A549 (cell line): ENCODE data around the gene ATP5F1D. TPM values are rescaled to one million over a fixed set of nuclear protein-coding genes. Genes with fewer than 3 reads are reported as not detected.
"Not testable (repeated sequence)": the region's sequence is repeated elsewhere in the genome, so short reads cannot be mapped to it uniquely, and the experiment has no call there.

ENCODE experiments used
- ATAC-seq, 2 experiments: fragments of 200-7000 bp in 1 of 2; fragments of >200 bp in 1 of 2; cut with Nextera tagmentation in 1 of 2; cut with Tn5 transposase in 1 of 2; 3 replicates each; pipeline versions ENCODE4 v1.8.0 to v1.9.1; 2018 to 2020; ENCODE audit warnings: mild to moderate bottlenecking in 1 of 2, moderate library complexity in 1 of 2
- CTCF ChIA-PET: fragments of 300-600 bp; sonication (Branson Sonifier 250); formaldehyde crosslinking; extraction: SDS; loops from one replicate; lab custom pipeline; 2021; ENCODE audit warnings: antibody characterized with exemption, inconsistent platforms; lab: Yijun Ruan, JAX
- POLR2A ChIA-PET: fragments of 350-600 bp; formaldehyde crosslinking; extraction: SDS; loops from one replicate; lab custom pipeline; 2021; ENCODE audit warnings: antibody characterized with exemption, inconsistent platforms; lab: Yijun Ruan, JAX
- DNase-seq, 2 experiments: peaks; one replicate each; pipeline versions ENCODE4 v3.0.0 to v3.0.0-alpha.2; 2011 to 2016; ENCODE audit warnings: low read depth in 1 of 2, low spot score in 1 of 2
- FAIRE-seq: peaks from 2 replicates; lab custom pipeline; 2011; peaks lifted over from hg19 to GRCh38; lab: Jason Lieb, UNC
- H3K27ac ChIP-seq, 2 experiments: fragments of >200 bp; sonication (Bioruptor Twin); formaldehyde crosslinking; 3 replicates each; pipeline ENCODE4 v1.5.1; 2016 to 2017
- H3K4me1 ChIP-seq: fragments of >200 bp; sonication (Bioruptor Twin); formaldehyde crosslinking; 3 replicates; pipeline ENCODE4 v1.6.1; 2016
- H3K4me2 ChIP-seq: fragments of >200 bp; sonication (Bioruptor Twin); formaldehyde crosslinking; 3 replicates; pipeline ENCODE4 v1.6.1; 2016
- H3K4me3 ChIP-seq: fragments of >200 bp; sonication (Bioruptor Twin); formaldehyde crosslinking; 3 replicates; pipeline ENCODE4 v1.5.1; 2016
- H3K9me3 ChIP-seq: fragments of >200 bp; sonication (Bioruptor Twin); formaldehyde crosslinking; 3 replicates; pipeline ENCODE4 v1.6.1; 2016
- BCL3 ChIP-seq: fragments of >200 bp; sonication (Bioruptor Twin); formaldehyde crosslinking; IDR thresholded peaks from 3 replicates; pipeline ENCODE4 v1.6.1; 2016
- CEBPB ChIP-seq, 2 experiments: fragments of >200 bp in 1 of 2; sonication (Bioruptor Twin) in 1 of 2; formaldehyde crosslinking in 1 of 2; IDR thresholded peaks; 2 replicates each; pipeline ENCODE4 v1.6.1; 2012 to 2016
- E2F6 ChIP-seq: IDR thresholded peaks from 2 replicates; pipeline ENCODE4 v1.6.1; 2012; ENCODE audit warnings: low read depth, borderline replicate concordance
- FOSB ChIP-seq: fragments of 250-450 bp; sonication (Bioruptor Pico); IDR thresholded peaks from 2 replicates; pipeline ENCODE4 v1.5.0; 2020; ENCODE audit warnings: mild to moderate bottlenecking, moderate library complexity
- NFE2L2 ChIP-seq: fragments of 150-350 bp; conservative IDR thresholded peaks from 2 replicates; pipeline ENCODE4 v1.6.1; 2014; ENCODE audit warnings: low read length
- PBX3 ChIP-seq: IDR thresholded peaks from 2 replicates; pipeline ENCODE4 v1.6.1; 2012
- POLR2A ChIP-seq: IDR thresholded peaks from 2 replicates; pipeline ENCODE4 v1.6.1; 2012; ENCODE audit warnings: mild to moderate bottlenecking, low read length
- RARB ChIP-seq: fragments of 250-450 bp; sonication (Bioruptor Pico); IDR thresholded peaks from 2 replicates; pipeline ENCODE4 v1.8.0; 2021; ENCODE audit warnings: mild to moderate bottlenecking, moderate library complexity
- RNF2 ChIP-seq: fragments of 200-600 bp; sonication (generic); IDR thresholded peaks from 2 replicates; pipeline ENCODE4 v1.6.1; 2016; ENCODE audit warnings: low read depth, mild to moderate bottlenecking, antibody characterized with exemption, moderate library complexity, borderline replicate concordance
- TFCP2L1 ChIP-seq: fragments of 250-450 bp; sonication (Bioruptor Pico); IDR thresholded peaks from 2 replicates; pipeline ENCODE4 v1.5.0; 2021; ENCODE audit warnings: mild to moderate bottlenecking
- ZC3H11A ChIP-seq: fragments of 450-650 bp; IDR thresholded peaks from 2 replicates; pipeline ENCODE4 v1.6.1; 2014; ENCODE audit warnings: antibody characterized with exemption, mild to moderate bottlenecking
- WGBS: methylation state at CpG from one replicate; pipeline ENCODE4 v1.1.6; 2017; ENCODE audit errors: missing lambda C conversion rate; 5-methylcytosine and 5-hydroxymethylcytosine counted together
- polyA plus RNA-seq, 4 experiments: library from polyadenylated mRNA; depleted of rRNA in 3 of 4; stranded (reverse); fragments of >200 nt; fragmentation: RNase III in 1 of 4; extraction: RNeasy Plus Mini Kit Qiagen cat#74134 plus additional on column Dnase treatment in 1 of 4; gene quantifications; 2 replicates in 3 of 4; 3 replicates in 1 of 4; pipeline ENCODE4 v1.2.3, GENCODE V29; 2011 to 2017

The ATP5F1D gene
- polyA plus RNA-seq, 2 of the 4 experiments (the other 2 are of a cell fraction) = 28.7 to 96.9 TPM

- TF ChIP-seq POLR2A (peak; percentile 20), BCL3 (peak; percentile 32; the same call in 1 of the 3 replicates), CEBPB (IDR thresholded peaks at IDR 0.05) (no peak), E2F6 (peak; percentile 77)
Measured at GRCh38 chr19:1205114-1206099, 36.1 kb upstream of the ATP5F1D start, which contains the start of gene STK11 (continued).

GRCh38 chr19:1206150-1206863 lies 35.2 kb upstream of the ATP5F1D start:
- DNase-seq (no peak), FAIRE-seq (no peak), ATAC-seq (no peak)
- peaks cover 24% of the 10 kb centered on the region for H3K4me1 ChIP-seq
- no peaks in the 10 kb centered on the region for H3K9me3 ChIP-seq
- 8% methylated on average over 16 of the region's 78 CpGs for WGBS
- ChIA-PET CTCF (interaction anchor here (0.9 to 1.2 kb wide), 2 partner anchors 28 to 38 kb away, joined by 3 to 4 read pairs; no protein-coding TSS in a partner anchor), POLR2A (no interaction called here)
- H3K4me3 ChIP-seq = peak overlapping the region; percentile 97
- H3K4me2 ChIP-seq = peak overlapping the region; percentile 84
- H3K27ac ChIP-seq = peak overlapping the region; percentile 95 to 100
- no peak for TF ChIP-seq FOSB (CRISPR knock-in tag)
- TF ChIP-seq RNF2 = peak; percentile 36; the same call in 1 of the 2 replicates

GRCh38 chr19:1206864-1207450 lies 34.6 kb upstream of the ATP5F1D start:
- peaks cover 24% of the 10 kb centered on the region for H3K4me1 ChIP-seq
- WGBS = 7% methylated on average over 20 of the region's 38 CpGs
- peak overlapping the region; percentile 95 to 100 for H3K27ac ChIP-seq
- ATAC-seq (peak in 1 of 2 experiments; percentile 24; a peak in 3 of 6 replicates), DNase-seq (peak in 1 of 2 experiments; percentile 46), FAIRE-seq (no peak)
- H3K4me3 ChIP-seq = peak overlapping the region; percentile 97
- no peaks in the 10 kb centered on the region for H3K9me3 ChIP-seq
- ChIA-PET POLR2A (no interaction called here), CTCF (interaction anchor here (0.9 to 1.2 kb wide), 2 partner anchors 29 to 37 kb away, joined by 3 to 4 read pairs; no protein-coding TSS in a partner anchor)
- TF ChIP-seq ZC3H11A (no peak), RARB (CRISPR knock-in tag) (no peak), NFE2L2 (no peak), PBX3 (no peak), TFCP2L1 (no peak)
- peak overlapping the region; percentile 84 for H3K4me2 ChIP-seq

GRCh38 chr19:1208830-1209229 lies 32.7 kb upstream of the ATP5F1D start:
- H3K4me3 ChIP-seq, ATAC-seq, FAIRE-seq, H3K9me3 ChIP-seq, POLR2A ChIA-PET: not testable (repeated sequence)
- Histone ChIP-seq H3K4me2 (peak overlapping the region; percentile 18; the same call in 1 of the 3 replicates), H3K27ac (0 out of 6 replicates have a peak overlapping the region, but pooled peaks of 1 of the 2 experiments have one; percentile 0), H3K4me1 (peaks cover 17% of the 10 kb centered on the region)
- whole genome bisulfite sequencing = 72% methylated on average over 10 of the region's 10 CpGs
- CTCF ChIA-PET = interaction anchor here (0.5 kb wide), 1 partner anchor 15 kb away, joined by 3 read pairs; no protein-coding TSS in a partner anchor
- DNase-seq = peak in 1 of 2 experiments; percentile 35
